NB4 (cell line): Measurements from ENCODE around the gene TPO.
"Not testable (repeated sequence)": the region's sequence is repeated elsewhere in the genome, so short reads cannot be mapped to it uniquely, and the experiment has no call there.

Experiments used
- DNase-seq: peaks from one replicate; pipeline ENCODE4 v3.0.0; 2010; ENCODE audit warnings: low read depth
- H3K4me3 ChIP-seq: one replicate; pipeline ENCODE4 v1.5.1; 2011; ENCODE audit warnings: mild to moderate bottlenecking, low read depth, low read length, moderate library complexity
- CTCF ChIP-seq: IDR thresholded peaks from one replicate; pipeline ENCODE4 v1.5.1; 2012; ENCODE audit warnings: low read depth, low read length
- MAX ChIP-seq: IDR thresholded peaks from 2 replicates; pipeline ENCODE4 v1.6.1; 2011; ENCODE audit warnings: low read depth, low read length
- MYC ChIP-seq: IDR thresholded peaks from 2 replicates; pipeline ENCODE4 v1.6.1; 2011; ENCODE audit warnings: low read depth, low read length
- POLR2A ChIP-seq: IDR thresholded peaks from 2 replicates; pipeline ENCODE4 v1.6.1; 2011; ENCODE audit warnings: mild to moderate bottlenecking; ENCODE audit not compliant: insufficient read length; ENCODE audit errors: extremely low read depth

Gene TPO

GRCh38 chr2:1514391-1515072 lies 101.3 kb downstream of the TPO start:
- DNase-seq = no peak
- TF ChIP-seq MYC (no peak), CTCF (no peak), POLR2A (no peak), MAX (no peak)
- H3K4me3 ChIP-seq = no peak overlapping the region

- H3K4me3 ChIP-seq = no peak overlapping the region
- TF ChIP-seq MAX (no peak), CTCF (no peak), MYC (no peak), POLR2A (no peak)
- DNase-seq = no peak
These were observed 101.8 kb downstream of the TPO start for GRCh38 chr2:1515073-1515430.

GRCh38 chr2:1515986-1516797 lies 102.9 kb downstream of the TPO start:
- DNase-seq = no peak
- no peak overlapping the region for H3K4me3 ChIP-seq
- TF ChIP-seq POLR2A (no peak), MYC (no peak), CTCF (no peak), MAX (no peak)

GRCh38 chr2:1516798-1517060 lies 103.5 kb downstream of the TPO start:
- H3K4me3 ChIP-seq = no peak overlapping the region
- DNase-seq = no peak
- TF ChIP-seq POLR2A (no peak), CTCF (no peak), MAX (no peak), MYC (no peak)

- not testable (repeated sequence) for DNase-seq, H3K4me3 ChIP-seq
These were observed 104.0 kb downstream of the TPO start for GRCh38 chr2:1517291-1517690.

GRCh38 chr2:1517786-1518185 lies 104.5 kb downstream of the TPO start:
- no peak for DNase-seq
- TF ChIP-seq CTCF (no peak), POLR2A (no peak), MYC (no peak), MAX (no peak)
- H3K4me3 ChIP-seq = no peak overlapping the region
